C1 segment of cervical spinal cord (tissue), 14 donors: Measurements from ENCODE around the gene LYRM2.
"Not testable (repeated sequence)": the region's sequence is repeated elsewhere in the genome, so short reads cannot be mapped to it uniquely, and the experiment has no call there.

Experiments used
- DNase-seq, 14 donors: peaks; one replicate each; lab custom pipeline; 2025; lab: John Stamatoyannopoulos, UW

The LYRM2 gene

DNA sequence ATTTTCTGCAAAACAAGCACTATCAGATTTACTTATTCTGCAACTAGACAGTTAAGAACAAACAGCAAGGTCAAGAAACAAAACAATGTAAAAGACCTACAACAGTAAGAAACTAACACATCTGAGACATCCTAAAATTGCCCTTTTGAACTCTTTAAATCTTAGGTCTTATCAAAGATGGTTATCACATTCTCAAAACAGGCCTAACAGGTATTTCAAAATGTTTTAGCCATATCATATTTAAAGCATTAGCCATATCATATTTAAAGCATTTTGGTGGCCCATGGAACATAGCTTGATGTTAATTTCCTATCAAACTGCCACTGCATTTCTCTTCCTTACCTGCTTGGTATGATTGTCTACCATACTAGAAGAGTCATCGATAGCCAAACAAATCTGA, 11.1 kb upstream of the LYRM2 start:
- DNase-seq, result no peak

DNA sequence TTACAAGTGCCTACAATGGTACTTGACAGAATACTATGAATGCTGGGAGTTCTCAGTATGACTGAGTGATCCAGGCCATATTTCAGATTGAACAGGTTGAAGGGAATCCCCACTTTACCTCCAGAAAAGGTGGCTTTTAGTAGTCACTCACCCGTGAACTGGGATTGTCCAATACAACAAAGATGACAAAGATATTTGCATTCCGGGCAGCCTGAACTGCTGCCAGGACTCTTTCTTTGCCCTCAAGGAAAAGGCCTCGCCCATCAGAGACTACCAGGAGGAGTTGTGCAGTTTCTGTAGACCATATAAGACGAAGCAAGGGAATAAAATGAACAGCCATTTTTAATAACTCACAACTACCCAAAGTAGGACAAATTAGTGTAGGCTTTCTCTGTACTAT, 6.3 kb upstream of the LYRM2 start:
- DNase-seq, result no peak

DNA sequence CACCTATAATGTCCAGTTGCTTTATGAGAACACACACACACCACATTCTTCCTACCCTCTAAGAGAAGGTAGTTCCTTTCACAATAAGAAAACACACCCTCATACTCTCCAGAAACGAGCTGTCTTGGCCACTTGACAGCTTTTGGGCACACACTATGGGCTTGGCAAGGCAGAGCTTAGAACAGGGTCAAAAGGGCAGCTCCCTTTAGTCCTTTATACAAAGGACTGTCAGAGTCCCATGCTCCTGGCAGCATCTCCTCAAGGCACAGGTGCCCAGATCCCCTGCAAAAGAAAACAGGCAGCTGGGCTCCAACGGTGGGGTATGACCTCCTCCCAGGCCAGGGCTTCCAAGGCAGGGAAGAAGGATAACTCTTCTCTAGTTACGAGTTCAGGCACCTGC, 4.9 kb upstream of the LYRM2 start:
- DNase-seq, result peak in 8 of 14 donors; percentile 9 to 39 (median 26)

DNA sequence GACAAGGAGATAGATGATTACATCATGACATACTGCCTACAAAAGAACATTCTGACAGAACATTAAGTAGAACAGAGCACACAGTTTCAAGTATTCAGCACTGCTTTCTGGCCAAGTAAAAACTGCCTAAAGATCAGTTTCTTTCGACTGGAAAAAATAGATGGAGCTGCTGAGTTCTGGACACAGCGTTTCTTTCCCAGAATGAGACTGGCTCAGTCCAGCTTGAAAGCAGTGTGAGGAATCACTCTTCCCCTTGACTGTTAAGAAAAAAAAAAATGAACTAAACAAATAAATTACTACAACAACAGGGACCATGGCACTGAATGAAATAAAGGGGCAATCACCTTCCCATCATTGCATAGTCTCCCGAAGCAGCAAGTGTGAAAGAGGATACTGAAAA, 4.4 kb upstream of the LYRM2 start:
- peak in 4 of 14 donors; percentile 5 to 39 (median 23) for DNase-seq

DNA sequence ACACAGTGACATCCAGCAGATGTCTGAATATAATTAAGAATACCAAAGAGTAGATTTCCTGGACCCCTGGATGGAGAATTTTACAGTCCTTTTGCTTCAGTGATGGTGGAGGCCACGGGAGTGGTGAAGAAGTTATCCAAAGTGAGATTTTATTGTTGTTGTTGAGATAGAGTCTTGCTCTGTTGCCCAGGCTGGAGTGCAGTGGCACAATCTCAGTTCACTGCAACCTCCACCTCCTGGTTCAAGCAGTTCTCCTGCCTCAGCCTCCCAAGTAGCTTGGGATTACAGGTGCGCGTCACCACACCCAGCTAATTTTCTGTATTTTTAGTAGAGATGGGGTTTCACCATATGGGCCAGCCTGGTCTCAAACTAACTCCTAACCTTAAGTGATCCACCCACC, 3.0 kb upstream of the LYRM2 start:
- DNase-seq, result not testable (repeated sequence)

DNA sequence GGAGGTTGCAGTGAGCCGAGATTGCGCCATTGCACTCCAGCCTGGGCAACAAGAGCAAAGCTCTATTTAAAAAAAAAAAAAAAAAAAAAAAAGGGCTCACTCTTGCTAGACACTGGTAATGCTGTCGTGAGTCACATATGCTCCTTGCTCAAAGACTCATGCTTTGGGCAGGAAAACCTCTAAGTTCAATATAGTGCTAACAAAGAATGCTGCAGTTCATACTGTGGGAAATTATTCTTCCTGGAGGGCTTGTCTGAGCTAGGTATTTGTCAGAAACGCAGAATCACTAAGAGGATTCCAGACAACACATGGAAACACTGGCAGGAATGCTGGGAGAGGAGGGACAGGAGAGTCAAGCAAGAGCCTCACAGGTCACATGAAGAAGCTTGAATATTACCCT, 2.3 kb upstream of the LYRM2 start:
- DNase-seq, result no peak

DNA sequence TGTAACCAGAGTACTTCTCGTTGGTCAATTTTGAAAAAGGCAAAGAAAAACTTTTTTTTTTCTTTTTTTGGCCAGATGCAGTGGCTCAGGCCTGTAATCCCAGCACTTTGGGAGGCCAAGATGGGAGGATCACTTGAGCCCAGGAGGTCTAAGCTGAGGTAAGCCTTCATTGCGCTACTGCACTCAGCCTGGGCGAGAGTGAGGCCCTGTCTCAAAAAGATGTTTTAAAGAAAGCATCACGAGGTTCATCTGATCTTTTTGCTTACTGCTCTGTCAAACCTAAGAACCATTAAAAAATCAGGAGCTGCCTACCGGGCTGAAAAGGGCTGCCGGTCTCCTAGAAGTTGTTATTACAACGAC, 607 bp downstream of the LYRM2 start:
- no peak for DNase-seq

DNA sequence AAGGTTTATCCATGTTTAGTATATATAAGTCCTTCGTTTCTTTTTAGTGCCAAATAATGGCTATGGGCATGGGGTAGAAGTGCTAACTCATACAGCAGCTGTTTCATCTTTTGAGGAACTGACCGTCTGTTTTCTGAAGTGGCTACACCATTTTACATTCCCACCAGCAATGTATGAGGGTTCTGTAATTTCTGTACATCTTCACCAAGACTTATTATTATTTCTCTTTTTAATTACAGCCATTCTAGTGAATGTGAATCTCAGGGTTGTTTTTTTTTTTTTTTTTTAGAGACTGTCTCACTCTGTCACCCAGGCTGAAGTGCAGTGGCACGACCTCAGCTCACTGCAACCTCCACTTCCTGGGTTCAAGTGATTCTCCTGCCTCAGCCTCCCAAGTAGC, 2.1 kb downstream of the LYRM2 start:
- not testable (repeated sequence) for DNase-seq

DNA sequence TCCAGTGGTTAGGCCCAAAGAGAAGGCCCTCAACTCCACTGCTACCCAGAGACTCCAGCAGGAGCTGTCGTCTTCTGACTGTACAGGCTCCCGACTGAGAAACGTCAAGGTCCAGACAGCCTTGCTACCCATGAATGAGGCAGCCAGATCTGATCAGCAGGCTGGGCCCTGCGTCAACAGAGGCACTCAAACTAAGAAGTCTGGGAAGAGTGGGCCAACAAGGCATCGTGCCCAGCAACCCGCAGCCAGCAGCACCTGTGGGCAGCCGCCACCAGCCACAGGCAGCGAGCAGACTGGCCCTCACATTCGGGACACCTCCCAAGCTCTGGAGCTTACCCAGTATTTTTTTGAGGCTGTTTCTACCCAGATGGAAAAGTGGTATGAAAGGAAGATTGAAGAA, 8.1 kb downstream of the LYRM2 start:
- peak in 1 of 14 donors; percentile 80 for DNase-seq

DNA sequence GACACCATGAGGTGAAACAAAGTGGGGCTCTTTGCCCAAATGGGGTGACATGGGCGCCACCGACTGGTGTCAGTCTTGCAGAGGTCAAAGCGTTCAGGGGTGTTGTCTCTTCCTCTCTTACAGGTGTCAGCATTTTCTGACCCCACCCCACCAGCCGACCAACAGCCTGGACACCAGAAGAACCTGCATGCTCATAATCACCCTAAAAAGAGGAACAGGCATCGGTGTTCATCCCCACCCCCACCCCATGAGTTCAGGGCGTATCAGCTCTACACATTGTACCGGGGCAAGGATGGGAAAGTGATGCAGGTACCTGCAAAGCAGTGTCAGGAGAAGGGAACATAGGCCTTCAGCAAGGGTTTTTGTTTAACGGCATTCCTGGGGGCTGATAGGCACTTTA, 14.8 kb downstream of the LYRM2 start:
- no peak for DNase-seq

DNA sequence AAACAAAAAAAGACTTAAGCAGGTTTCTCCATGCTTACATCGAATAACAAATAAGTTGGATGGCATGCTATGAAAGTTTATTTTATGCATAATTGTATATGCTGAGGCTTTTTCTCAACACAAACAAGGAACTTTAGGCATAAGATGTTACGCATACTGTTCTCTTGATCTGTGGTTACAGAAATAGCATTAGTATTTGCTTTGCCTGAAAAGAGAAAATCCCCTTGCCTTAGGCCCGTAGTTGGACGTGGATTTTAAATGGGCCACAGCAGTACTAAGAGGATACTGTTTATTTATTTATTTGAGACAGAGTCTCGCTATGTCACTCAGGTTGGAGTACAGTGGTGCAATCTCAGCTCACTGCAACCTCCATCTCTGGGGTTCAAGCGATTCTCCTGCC, 19.0 kb downstream of the LYRM2 start:
- no peak for DNase-seq

DNA sequence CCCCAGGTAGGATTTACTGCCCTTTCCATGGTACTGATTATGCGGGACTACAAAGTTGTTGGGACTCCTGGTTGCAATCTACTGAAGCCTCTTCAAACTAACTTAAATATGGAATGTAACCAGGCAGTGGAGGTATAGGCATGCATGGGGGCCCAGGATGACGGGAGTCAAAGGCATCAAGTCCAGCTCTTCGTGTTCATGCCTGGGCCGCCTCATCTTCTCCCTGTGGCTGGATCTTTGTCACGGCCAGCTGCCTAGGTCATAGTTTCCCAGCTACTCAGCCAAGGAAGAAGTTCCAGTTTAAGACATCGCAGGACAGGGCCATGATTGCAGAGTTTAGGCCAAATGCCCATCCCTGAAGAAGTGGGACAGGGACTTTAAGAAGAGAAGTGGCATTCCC, 20.5 kb downstream of the LYRM2 start:
- no peak for DNase-seq

DNA sequence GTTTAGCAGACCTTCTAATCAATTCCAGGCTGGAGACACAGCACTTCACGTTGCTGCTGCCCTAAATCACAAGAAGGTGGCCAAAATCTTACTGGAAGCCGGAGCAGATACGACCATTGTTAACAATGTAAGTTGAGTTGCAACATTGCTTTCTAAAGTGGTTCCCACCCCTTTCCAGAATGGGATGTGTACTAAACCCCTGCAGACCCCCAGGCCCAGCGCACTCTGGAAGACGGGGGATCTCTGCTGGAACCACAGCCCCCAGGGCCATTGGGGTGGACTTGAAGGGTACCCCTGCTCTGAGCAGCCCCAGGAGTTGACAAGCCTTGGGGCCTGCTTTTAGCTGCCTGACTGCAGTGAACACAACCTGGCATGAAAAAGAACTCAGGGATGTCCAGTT, 22.0 kb downstream of the LYRM2 start:
- DNase-seq, result no peak

DNA sequence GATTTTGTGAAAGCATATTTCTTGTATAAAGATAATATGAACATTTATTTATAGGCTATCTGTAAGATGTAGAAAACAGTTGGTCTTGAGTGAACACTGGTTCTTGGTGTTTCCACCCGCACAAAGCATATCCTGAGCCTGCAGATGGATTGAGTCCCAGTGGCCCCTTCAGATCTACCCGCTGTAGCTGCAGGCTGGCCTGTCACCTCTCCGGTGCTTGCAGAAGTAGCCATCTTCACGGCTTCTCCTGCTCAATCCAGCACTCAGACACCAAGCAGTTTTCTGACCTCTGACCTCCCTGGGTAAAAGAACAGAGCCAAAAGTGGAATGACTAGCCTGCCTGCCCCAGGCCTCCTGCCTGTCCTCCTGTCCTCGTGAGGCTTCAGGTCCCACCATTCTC, 22.7 kb downstream of the LYRM2 start:
- DNase-seq, result no peak

DNA sequence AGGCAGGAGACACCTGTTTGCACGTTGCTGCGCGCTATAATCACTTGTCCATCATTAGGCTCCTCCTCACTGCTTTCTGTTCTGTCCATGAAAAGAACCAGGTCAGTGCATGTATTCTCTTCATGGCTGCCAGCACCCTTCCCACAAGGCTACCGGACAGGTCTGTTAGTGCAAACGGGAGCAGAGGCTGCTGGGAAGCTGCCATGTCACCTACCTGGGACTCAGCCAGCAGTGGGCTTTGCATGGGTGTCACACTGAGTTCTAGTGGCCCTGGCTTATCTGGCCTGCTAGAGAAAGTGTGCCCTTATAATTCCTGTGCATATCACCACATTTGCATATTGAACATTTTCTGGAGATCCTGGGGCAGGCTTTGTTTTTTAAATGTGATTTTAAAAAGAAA, 24.8 kb downstream of the LYRM2 start:
- DNase-seq, result no peak

DNA sequence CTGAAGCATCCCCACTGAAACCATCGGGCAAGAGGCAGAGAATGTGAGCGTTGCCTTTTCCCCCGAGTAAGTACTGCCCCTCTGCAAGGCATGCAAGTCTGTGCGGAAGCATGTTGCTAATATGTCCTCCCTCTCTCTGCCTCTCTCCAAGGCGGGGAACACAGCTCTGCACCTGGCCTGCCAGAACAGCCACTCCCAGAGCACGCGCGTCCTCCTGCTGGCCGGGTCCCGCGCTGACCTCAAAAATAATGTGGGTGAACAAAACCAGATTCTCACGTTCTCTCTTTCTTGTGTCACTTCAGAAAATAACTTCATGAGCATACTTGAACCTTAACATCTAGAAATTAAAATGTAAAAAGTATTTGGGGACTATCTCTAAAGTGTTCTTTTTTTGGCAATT, 26.4 kb downstream of the LYRM2 start:
- no peak for DNase-seq

DNA sequence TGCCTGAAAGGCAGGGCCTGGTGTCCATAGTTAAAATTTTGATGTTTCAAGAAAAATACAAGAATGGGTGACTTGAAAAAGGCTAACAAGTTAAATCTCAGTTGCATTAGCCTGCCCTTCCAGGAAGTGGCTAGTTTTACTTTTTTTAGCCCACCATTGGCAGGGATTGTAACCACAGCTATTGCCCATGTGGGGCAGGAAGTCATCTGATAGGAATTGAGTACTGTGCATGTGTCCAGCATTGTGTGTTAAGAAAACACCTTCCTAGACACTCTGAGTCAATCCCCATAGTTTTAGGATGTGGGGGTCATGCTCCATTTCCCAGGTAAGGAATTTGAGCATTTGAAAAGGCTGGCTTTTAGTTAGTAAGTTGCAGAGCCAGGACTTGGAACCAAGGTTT, 26.9 kb downstream of the LYRM2 start:
- no peak for DNase-seq

DNA sequence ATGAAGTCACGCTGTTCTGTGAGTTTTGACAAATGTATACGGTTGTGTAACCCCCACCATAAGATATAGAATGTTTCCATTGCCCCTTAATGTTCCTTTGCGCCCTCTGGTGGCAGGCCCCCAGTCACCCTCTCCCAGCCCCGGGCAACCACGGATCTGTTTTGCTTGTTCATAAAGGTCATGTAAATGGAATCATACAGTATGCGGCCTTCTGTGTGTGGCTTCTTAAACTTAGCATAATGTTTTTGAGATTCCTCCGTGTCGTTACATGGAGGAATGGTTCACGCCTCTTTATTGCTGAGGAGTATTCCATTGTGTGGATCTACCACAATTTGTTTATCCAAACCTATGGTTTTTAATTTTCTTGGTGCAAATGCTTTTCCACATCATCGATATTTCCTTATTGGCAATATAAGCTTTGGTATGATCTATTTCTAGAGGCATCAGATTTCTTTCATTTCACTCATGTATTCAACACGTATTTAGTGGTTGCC, 28.4 kb downstream of the LYRM2 start:
- DNase-seq, result peak in 3 of 14 donors; percentile 8 to 29 (median 13)

DNA sequence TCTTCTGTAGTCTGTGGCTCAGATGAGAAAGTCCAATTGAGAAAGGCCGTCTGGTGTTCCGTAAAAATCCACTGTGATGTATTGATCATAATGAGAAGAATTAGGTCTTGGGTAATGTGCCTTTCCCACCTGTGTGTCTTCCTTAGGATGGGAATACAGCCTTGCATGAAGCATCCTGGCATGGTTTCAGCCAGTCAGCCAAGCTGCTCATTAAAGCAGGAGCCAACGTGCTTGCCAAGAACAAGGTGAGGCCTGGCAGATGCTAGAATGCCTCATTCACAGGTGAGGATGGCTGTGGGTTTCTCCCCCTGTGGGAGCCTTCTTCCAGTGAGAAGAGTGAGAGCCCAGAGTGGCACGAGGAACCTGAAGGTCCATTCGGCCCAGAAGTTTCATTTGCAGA, 32.7 kb downstream of the LYRM2 start:
- peak in 2 of 14 donors; percentile 5 to 83 for DNase-seq

DNA sequence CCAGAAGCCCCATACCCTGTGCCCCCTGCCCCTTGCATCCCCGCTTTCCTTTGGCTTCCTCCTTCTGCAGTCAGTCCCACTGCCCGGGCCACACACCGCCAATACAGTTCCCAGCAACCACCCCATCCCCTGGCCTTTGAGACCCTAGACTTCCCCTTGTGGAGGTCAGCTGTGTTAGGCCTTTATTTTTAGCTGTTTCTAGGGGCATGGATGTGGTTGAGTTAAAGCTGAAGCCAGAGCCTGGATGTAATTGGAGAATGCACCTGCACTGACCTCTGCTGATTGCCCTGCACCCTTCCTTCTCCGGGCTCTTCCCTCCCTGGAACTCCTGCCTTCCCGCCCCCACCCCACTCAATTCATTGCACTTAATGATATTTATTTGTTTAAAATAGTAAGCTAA, 33.9 kb downstream of the LYRM2 start:
- DNase-seq, result no peak

DNA sequence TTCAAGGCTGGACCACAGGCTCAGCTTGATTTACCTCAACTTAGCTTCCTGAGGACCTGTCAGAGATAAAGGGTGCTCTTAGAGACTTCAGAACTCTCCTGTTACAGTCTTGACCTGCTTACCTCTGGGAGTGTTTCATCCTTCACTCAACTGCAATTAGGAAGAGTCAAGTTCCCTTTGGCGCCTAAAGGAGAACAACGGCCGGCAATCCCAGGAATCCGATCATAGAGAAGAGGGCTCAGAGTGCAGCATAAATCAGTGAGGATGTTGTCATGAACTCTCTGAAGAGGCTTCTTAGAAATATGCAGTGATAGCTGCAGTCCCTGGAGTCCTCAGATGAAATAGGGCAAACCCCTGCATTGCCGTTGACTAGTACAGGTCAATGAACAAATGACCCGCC, 36.4 kb downstream of the LYRM2 start:
- no peak for DNase-seq

DNA sequence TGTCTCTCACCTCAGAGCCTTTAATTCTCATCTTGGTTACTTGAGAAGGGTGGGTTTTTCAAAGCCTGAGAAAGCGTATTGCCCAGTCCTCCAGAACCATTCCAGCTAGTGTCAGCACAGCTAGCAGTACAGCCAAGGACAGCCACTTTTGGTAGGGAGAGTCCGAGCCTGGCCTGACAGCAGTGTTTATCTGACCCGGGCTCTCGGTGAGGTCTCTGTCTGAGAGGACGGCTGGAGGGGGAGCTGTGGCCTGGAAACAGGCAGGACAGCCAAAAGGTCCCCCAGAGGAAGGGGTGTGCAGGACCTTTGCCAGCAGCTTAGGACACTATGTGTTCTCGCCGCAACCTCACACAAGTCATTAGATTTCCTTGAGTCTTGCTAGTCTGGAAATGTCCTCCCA, 38.8 kb downstream of the LYRM2 start:
- peak in 1 of 14 donors; percentile 4 for DNase-seq

DNA sequence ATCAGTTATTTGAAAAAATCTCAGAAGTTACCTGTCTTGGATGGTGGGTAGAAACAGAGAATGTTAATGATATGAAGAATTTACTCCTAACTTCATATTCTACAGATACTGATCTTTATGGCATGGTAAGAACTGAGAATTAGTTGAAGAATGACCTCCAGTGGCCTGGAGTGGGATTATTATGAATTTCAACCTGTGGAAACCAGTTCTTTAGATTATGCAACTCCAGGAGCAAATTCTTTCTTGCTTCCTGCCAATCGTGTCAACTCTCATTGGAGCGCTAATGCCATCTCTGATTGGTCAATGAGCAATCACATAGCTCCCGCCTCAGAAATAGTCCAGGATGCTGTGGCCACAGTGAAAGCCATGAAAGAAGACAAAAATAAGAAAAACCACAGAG, 40.6 kb downstream of the LYRM2 start:
- DNase-seq, result peak in 1 of 14 donors; percentile 18

DNA sequence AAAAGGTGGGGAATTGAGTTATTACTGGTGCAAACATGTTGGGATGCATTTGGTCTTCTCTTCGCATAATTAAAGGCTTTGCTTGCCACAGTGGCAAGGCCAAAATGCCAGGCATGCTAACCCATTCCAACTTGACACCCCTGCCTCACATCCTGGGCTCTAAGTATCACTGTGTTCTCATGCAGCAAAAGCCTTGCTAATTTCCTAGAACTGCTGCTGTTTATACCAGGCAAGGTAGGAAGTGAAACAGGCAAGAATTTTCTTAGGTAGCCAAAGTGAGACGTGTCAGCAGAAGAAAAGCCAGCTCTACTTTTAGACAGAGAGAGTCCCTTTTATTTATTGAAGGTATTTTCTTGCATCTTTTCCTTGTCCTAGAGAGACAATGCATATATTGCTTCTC, 41.2 kb downstream of the LYRM2 start:
- DNase-seq, result no peak

DNA sequence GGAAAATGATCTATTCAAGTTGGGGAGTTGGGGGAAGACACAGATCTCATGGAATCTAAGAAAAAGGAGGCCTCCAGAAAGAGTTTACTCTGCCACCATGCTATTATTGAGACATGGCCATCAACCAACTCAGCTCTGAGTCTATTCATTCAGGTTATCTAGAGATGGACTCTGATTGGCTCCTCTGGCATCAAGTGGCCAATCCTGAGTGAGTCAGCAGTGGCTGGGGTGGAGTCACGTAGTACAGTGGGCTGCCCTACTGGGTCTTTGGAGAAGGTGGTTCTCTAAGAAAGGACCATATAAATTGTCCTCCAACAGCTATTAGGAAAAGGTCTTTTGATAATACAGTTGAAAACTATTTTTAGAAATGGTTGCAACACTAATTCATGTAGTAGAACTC, 42.1 kb downstream of the LYRM2 start:
- DNase-seq, result no peak
